HepG2 (cell line): ENCODE results near the gene ZNF217. TPM values are rescaled to one million over a fixed set of nuclear protein-coding genes. Genes with fewer than 3 reads are reported as not detected.

Experiments
- CBX5 ChIP-seq: sonication (generic); formaldehyde crosslinking; IDR thresholded peaks from 2 replicates; pipeline ENCODE4 v1.4.0; 2020; ENCODE audit warnings: missing genetic modification reagents, borderline replicate concordance
- FOXP1 ChIP-seq, 2 experiments: fragments of 450-650 bp in 1 of 2; IDR thresholded peaks; 2 replicates each; pipeline ENCODE4 v1.6.1; 2017 to 2018; ENCODE audit warnings: antibody characterized with exemption in 1 of 2
- NCOA2 ChIP-seq: sonication (generic); formaldehyde crosslinking; IDR thresholded peaks from 2 replicates; pipeline ENCODE4 v1.8.0; 2022; ENCODE audit warnings: inconsistent platforms
- RAD21 ChIP-seq: fragments of 450-650 bp; formaldehyde crosslinking; IDR thresholded peaks from 2 replicates; pipeline ENCODE4 v1.5.0; 2020; ENCODE audit warnings: mild to moderate bottlenecking
- RAD51 ChIP-seq: fragments of 450-650 bp; IDR thresholded peaks from 2 replicates; pipeline ENCODE4 v1.6.1; 2016; ENCODE audit warnings: borderline replicate concordance
- RARA ChIP-seq: IDR thresholded peaks from 2 replicates; pipeline ENCODE4 v1.6.1; 2016; ENCODE audit warnings: missing genetic modification reagents, missing compliant biosample characterization
- SMAD3 ChIP-seq: sonication (generic); formaldehyde crosslinking; IDR thresholded peaks from 2 replicates; pipeline ENCODE4 v1.4.0; 2020; ENCODE audit warnings: missing genetic modification reagents
- ZNF138 ChIP-seq: sonication (generic); formaldehyde crosslinking; IDR thresholded peaks from 2 replicates; pipeline ENCODE4 v1.5.0; 2020; ENCODE audit warnings: mild to moderate bottlenecking, low read depth, missing genetic modification reagents
- ZNF234 ChIP-seq: sonication (generic); formaldehyde crosslinking; conservative IDR thresholded peaks from 2 replicates; pipeline ENCODE4 v1.5.1; 2020; ENCODE audit warnings: mild to moderate bottlenecking, missing genetic modification reagents
- ZNF569 ChIP-seq: sonication (generic); formaldehyde crosslinking; IDR thresholded peaks from 2 replicates; pipeline ENCODE4 v1.5.0; 2020; ENCODE audit warnings: mild to moderate bottlenecking, missing genetic modification reagents, moderate library complexity, borderline replicate concordance
- ZNF678 ChIP-seq: sonication (generic); formaldehyde crosslinking; IDR thresholded peaks from 2 replicates; pipeline ENCODE4 v1.4.0; 2020; ENCODE audit warnings: mild to moderate bottlenecking, missing genetic modification reagents
- ZNF746 ChIP-seq: sonication (generic); formaldehyde crosslinking; IDR thresholded peaks from 2 replicates; pipeline ENCODE4 v1.8.0; 2022; ENCODE audit warnings: mild to moderate bottlenecking, missing genetic modification reagents
- ZNF772 ChIP-seq: sonication (generic); formaldehyde crosslinking; IDR thresholded peaks from 2 replicates; pipeline ENCODE4 v1.5.0; 2020; ENCODE audit warnings: mild to moderate bottlenecking, missing genetic modification reagents
- ZNF773 ChIP-seq: sonication (generic); formaldehyde crosslinking; IDR thresholded peaks from 2 replicates; pipeline ENCODE4 v1.4.0; 2020; ENCODE audit warnings: missing genetic modification reagents, borderline replicate concordance
- ZZZ3 ChIP-seq: sonication (generic); formaldehyde crosslinking; IDR thresholded peaks from 2 replicates; pipeline ENCODE4 v1.4.0; 2020; ENCODE audit warnings: missing genetic modification reagents, mild to moderate bottlenecking, borderline replicate concordance
- polyA plus RNA-seq, 8 experiments: library from polyadenylated mRNA; depleted of rRNA in 3 of 8; stranded (reverse) in 7 of 8; unstranded in 1 of 8; fragments of >200 nt; fragmentation: Illumina TruSeq in 4 of 8; extraction: Trizol in 4 of 8; gene quantifications; 2 replicates each; pipeline versions ENCODE4 v1.2.1 to v1.2.3, GENCODE V29; 2011 to 2016; ENCODE audit warnings: low read depth in 4 of 8, missing spikeins in 1 of 8, mixed read lengths in 1 of 8; ENCODE audit not compliant: insufficient read depth in 1 of 8
- total RNA-seq, 5 experiments: library from RNA; depleted of rRNA; stranded (reverse); fragments of >200 nt; fragmentation: Illumina TruSeq; extraction: Trizol; gene quantifications; 2 replicates each; pipeline ENCODE4 v1.2.3, GENCODE V29; 2016; ENCODE audit warnings: low read depth in 1 of 5
- TF ChIP-seq, protein P1 (sequence below): sonication (generic); formaldehyde crosslinking; IDR thresholded peaks from 2 replicates; pipeline ENCODE4 v1.8.0; 2022; ENCODE audit warnings: mild to moderate bottlenecking, missing genetic modification reagents, moderate library complexity
- TF ChIP-seq, protein P2 (sequence below): sonication (generic); formaldehyde crosslinking; IDR thresholded peaks from 2 replicates; pipeline ENCODE4 v1.4.0; 2020; ENCODE audit warnings: missing genetic modification reagents, borderline replicate concordance
- TF ChIP-seq, protein P3 (sequence below): sonication (generic); formaldehyde crosslinking; IDR thresholded peaks from 2 replicates; pipeline ENCODE4 v1.4.0; 2020; ENCODE audit warnings: missing genetic modification reagents
- TF ChIP-seq, protein P4 (sequence below): IDR thresholded peaks from 2 replicates; pipeline ENCODE4 v1.6.1; 2016; ENCODE audit warnings: control low read depth
- TF ChIP-seq, protein P5 (sequence below): sonication (generic); formaldehyde crosslinking; IDR thresholded peaks from 2 replicates; pipeline ENCODE4 v1.4.0; 2020; ENCODE audit warnings: mild to moderate bottlenecking, missing genetic modification reagents, borderline replicate concordance

ZNF217 gene
- total and polyA plus RNA-seq, 2 of the 13 experiments (the other 11 are each of a cell fraction or from before 2014, with no cell fraction given): 22.3 to 29.8 TPM

DNA sequence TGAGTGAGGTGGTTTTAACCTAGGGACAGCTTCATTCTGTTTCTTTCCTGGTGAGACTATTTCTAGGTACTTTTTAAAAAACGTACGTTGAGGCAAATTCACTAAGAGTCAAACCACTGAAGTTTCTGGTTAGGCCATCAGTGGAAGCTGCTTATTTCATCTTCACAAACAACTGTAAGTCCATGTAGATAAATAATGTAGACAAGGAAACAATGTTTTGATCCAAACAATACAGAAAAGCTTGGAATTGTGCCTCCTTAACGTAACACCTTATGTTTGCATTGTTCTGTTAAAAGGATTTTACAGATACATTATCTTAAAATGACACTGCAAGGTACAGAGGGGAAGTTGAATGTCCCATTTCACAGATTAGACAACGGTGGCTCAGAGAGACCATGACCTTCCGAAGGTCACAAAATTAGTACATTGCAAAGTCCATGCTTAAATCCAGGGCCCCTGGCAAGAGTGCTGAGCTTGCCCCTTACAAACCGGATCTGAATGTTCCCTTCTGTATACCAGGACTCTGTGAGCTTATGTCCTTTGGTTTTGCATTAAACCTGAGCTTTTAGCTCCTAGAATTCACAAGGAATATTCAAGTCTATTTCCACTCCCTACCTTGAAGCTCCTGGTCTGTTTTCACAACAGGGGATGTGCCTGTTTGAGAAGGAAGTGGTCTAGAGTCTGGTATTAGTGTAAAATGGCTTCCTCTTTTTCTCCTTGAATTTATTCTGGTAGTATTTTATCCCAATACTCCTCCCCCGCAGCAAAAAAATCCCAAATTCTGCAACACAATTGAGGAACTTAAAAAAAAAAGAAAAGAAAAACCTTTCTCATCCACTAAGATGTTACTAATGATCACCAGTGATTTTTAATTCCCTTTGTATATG is 28.9 kb upstream of the ZNF217 start (continued):
- TF ChIP-seq ZNF678 (CRISPR knock-in tag) (no peak), ZNF746 (CRISPR knock-in tag) (no peak), ZNF772 (CRISPR knock-in tag) (no peak), RARA (peak; percentile 70), SMAD3 (CRISPR knock-in tag) (0 out of 2 replicates have a peak, but pooled peaks have one; percentile 50), ZNF138 (CRISPR knock-in tag) (no peak; the same call in 1 of the 2 replicates), FOXP1 (IDR thresholded peaks at IDR 0.05) (no peak), FOXP1 (CRISPR knock-in tag; IDR thresholded peaks at IDR 0.05) (no peak; the same call in 1 of the 2 replicates), ZNF569 (CRISPR knock-in tag) (no peak), RAD51 (no peak), RAD21 (CRISPR knock-in tag) (no peak), CBX5 (CRISPR knock-in tag) (no peak), ZNF234 (CRISPR knock-in tag) (no peak), NCOA2 (no peak; the same call in 1 of the 2 replicates), ZNF773 (CRISPR knock-in tag) (no peak), ZZZ3 (CRISPR knock-in tag) (no peak)
- TF ChIP-seq, protein P1, sequence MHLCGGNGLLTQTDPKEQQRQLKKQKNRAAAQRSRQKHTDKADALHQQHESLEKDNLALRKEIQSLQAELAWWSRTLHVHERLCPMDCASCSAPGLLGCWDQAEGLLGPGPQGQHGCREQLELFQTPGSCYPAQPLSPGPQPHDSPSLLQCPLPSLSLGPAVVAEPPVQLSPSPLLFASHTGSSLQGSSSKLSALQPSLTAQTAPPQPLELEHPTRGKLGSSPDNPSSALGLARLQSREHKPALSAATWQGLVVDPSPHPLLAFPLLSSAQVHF (CRISPR knock-in tag): no peak
- TF ChIP-seq, protein P2, sequence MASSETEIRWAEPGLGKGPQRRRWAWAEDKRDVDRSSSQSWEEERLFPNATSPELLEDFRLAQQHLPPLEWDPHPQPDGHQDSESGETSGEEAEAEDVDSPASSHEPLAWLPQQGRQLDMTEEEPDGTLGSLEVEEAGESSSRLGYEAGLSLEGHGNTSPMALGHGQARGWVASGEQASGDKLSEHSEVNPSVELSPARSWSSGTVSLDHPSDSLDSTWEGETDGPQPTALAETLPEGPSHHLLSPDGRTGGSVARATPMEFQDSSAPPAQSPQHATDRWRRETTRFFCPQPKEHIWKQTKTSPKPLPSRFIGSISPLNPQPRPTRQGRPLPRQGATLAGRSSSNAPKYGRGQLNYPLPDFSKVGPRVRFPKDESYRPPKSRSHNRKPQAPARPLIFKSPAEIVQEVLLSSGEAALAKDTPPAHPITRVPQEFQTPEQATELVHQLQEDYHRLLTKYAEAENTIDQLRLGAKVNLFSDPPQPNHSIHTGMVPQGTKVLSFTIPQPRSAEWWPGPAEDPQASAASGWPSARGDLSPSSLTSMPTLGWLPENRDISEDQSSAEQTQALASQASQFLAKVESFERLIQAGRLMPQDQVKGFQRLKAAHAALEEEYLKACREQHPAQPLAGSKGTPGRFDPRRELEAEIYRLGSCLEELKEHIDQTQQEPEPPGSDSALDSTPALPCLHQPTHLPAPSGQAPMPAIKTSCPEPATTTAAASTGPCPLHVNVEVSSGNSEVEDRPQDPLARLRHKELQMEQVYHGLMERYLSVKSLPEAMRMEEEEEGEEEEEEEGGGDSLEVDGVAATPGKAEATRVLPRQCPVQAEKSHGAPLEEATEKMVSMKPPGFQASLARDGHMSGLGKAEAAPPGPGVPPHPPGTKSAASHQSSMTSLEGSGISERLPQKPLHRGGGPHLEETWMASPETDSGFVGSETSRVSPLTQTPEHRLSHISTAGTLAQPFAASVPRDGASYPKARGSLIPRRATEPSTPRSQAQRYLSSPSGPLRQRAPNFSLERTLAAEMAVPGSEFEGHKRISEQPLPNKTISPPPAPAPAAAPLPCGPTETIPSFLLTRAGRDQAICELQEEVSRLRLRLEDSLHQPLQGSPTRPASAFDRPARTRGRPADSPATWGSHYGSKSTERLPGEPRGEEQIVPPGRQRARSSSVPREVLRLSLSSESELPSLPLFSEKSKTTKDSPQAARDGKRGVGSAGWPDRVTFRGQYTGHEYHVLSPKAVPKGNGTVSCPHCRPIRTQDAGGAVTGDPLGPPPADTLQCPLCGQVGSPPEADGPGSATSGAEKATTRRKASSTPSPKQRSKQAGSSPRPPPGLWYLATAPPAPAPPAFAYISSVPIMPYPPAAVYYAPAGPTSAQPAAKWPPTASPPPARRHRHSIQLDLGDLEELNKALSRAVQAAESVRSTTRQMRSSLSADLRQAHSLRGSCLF (CRISPR knock-in tag): no peak
- TF ChIP-seq, protein P3, sequence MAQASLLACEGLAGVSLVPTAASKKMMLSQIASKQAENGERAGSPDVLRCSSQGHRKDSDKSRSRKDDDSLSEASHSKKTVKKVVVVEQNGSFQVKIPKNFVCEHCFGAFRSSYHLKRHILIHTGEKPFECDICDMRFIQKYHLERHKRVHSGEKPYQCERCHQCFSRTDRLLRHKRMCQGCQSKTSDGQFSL (CRISPR knock-in tag): peak; percentile 35; the same call in 1 of the 2 replicates
- TF ChIP-seq, protein P4, sequence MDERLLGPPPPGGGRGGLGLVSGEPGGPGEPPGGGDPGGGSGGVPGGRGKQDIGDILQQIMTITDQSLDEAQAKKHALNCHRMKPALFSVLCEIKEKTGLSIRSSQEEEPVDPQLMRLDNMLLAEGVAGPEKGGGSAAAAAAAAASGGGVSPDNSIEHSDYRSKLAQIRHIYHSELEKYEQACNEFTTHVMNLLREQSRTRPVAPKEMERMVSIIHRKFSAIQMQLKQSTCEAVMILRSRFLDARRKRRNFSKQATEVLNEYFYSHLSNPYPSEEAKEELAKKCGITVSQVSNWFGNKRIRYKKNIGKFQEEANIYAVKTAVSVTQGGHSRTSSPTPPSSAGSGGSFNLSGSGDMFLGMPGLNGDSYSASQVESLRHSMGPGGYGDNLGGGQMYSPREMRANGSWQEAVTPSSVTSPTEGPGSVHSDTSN (CRISPR knock-in tag): no peak
- TF ChIP-seq, protein P5, sequence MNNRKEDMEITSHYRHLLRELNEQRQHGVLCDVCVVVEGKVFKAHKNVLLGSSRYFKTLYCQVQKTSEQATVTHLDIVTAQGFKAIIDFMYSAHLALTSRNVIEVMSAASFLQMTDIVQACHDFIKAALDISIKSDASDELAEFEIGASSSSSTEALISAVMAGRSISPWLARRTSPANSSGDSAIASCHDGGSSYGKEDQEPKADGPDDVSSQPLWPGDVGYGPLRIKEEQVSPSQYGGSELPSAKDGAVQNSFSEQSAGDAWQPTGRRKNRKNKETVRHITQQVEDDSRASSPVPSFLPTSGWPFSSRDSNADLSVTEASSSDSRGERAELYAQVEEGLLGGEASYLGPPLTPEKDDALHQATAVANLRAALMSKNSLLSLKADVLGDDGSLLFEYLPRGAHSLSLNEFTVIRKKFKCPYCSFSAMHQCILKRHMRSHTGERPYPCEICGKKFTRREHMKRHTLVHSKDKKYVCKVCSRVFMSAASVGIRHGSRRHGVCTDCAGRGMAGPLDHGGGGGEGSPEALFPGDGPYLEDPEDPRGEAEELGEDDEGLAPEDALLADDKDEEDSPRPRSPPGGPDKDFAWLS (CRISPR knock-in tag): no peak
